HepG2 (cell line): ENCODE data around the gene NHSL1. TPM values are rescaled to one million over a fixed set of nuclear protein-coding genes. Genes with fewer than 3 reads are reported as not detected.

Source experiments
- ATAC-seq: fragments of 200-7000 bp; cut with Tn5 transposase; 3 replicates; pipeline ENCODE4 v1.9.1; 2020; ENCODE audit warnings: mild to moderate bottlenecking, moderate library complexity
- BruUV-seq: library from RNA; stranded (reverse); fragments of 400-500 nt; replicated peaks from 2 replicates; lab custom pipeline; 2021; lab: Mats Ljungman, UMichigan
- CTCF ChIA-PET: fragments of 300-600 bp; formaldehyde crosslinking; extraction: SDS; loops from one replicate; lab custom pipeline; 2021; ENCODE audit warnings: low total read pairs, inconsistent platforms, low intra/inter-chr PET ratio; lab: Yijun Ruan, JAX
- POLR2A ChIA-PET: fragments of 350-600 bp; sonication (Branson Sonifier 250); formaldehyde crosslinking; loops from one replicate; lab custom pipeline; 2020; ENCODE audit warnings: antibody characterized with exemption, inconsistent platforms; lab: Yijun Ruan, JAX
- DNase-seq: peaks from one replicate; pipeline ENCODE4 v3.0.0-alpha.2; 2015; ENCODE audit warnings: low spot score
- FAIRE-seq: peaks from 3 replicates; lab custom pipeline; 2011; peaks lifted over from hg19 to GRCh38; lab: Jason Lieb, UNC
- H2AFZ ChIP-seq: one replicate; pipeline ENCODE4 v1.6.1; 2011; ENCODE audit warnings: low read length, inconsistent platforms
- H3K27ac ChIP-seq: fragments of 300-600 bp; 3 replicates; pipeline ENCODE4 v1.8.0; 2011; ENCODE audit warnings: mixed run types, mild to moderate bottlenecking, mixed read lengths, low read length, inconsistent platforms; ENCODE audit not compliant: insufficient read depth; ENCODE audit errors: extremely low read length
- H3K27me3 ChIP-seq, 2 experiments: fragments of 200-600 bp in 1 of 2; 2 replicates in 1 of 2; 3 replicates in 1 of 2; pipeline versions ENCODE4 v1.6.0 to v1.8.0; 2011; ENCODE audit warnings: low read length in 2 of 2, mild to moderate bottlenecking in 2 of 2, moderate library complexity in 2 of 2, inconsistent platforms in 1 of 2; ENCODE audit not compliant: insufficient read depth in 2 of 2, control insufficient read depth in 1 of 2
- H3K36me3 ChIP-seq, 2 experiments: fragments of 200-600 bp in 1 of 2; replicated peaks in 1 of 2; 2 replicates in 1 of 2; 3 replicates in 1 of 2; pipeline versions ENCODE4 v1.5.1 to v1.8.0; 2011; ENCODE audit warnings: low read length in 2 of 2, inconsistent platforms in 1 of 2; ENCODE audit not compliant: insufficient read depth in 2 of 2, control insufficient read depth in 1 of 2
- H3K4me1 ChIP-seq: 2 replicates; pipeline ENCODE4 v1.5.1; 2012; ENCODE audit warnings: low read length, inconsistent platforms; ENCODE audit not compliant: insufficient read depth
- H3K4me2 ChIP-seq: 2 replicates; pipeline ENCODE4 v1.6.0; 2011; ENCODE audit warnings: low read depth, low read length, inconsistent platforms
- H3K4me3 ChIP-seq, 3 experiments: fragments of 200-600 bp in 1 of 3; sonication (generic), shearing (Covaris generic) in 1 of 3; replicated peaks in 1 of 3; 2 replicates each; pipeline ENCODE4 v1.5.1; 2011 to 2016; ENCODE audit warnings: low read length in 3 of 3, inconsistent platforms in 2 of 3, low read depth in 2 of 3, mild to moderate bottlenecking in 2 of 3, control low read depth in 1 of 3, mixed read lengths in 1 of 3; ENCODE audit not compliant: insufficient read depth in 1 of 3
- H3K79me2 ChIP-seq: one replicate; pipeline ENCODE4 v1.6.1; 2011; ENCODE audit warnings: low read length, inconsistent platforms; ENCODE audit not compliant: insufficient read depth
- H3K9ac ChIP-seq: 2 replicates; pipeline ENCODE4 v1.6.0; 2011; ENCODE audit warnings: mild to moderate bottlenecking, low read depth, low read length, inconsistent platforms; ENCODE audit not compliant: insufficient read depth
- H3K9me3 ChIP-seq: 2 replicates; pipeline ENCODE4 v1.5.1; 2012; ENCODE audit warnings: mild to moderate bottlenecking, low read length
- H4K20me1 ChIP-seq: 2 replicates; pipeline ENCODE4 v1.6.0; 2011; ENCODE audit warnings: inconsistent platforms, mild to moderate bottlenecking, low read length, moderate library complexity; ENCODE audit not compliant: insufficient read depth
- CCDC6 ChIP-seq: sonication (generic); formaldehyde crosslinking; IDR thresholded peaks from 2 replicates; pipeline ENCODE4 v1.8.1; 2022; ENCODE audit warnings: mild to moderate bottlenecking, missing genetic modification reagents, moderate library complexity
- CREB3 ChIP-seq: sonication (generic); formaldehyde crosslinking; IDR thresholded peaks from 2 replicates; pipeline ENCODE4 v1.5.0; 2020; ENCODE audit warnings: missing genetic modification reagents
- ELF4 ChIP-seq: sonication (generic); formaldehyde crosslinking; IDR thresholded peaks from 2 replicates; pipeline ENCODE4 v1.5.0; 2020; ENCODE audit warnings: missing genetic modification reagents, mild to moderate bottlenecking, moderate library complexity, borderline replicate concordance
- ERF ChIP-seq: IDR thresholded peaks from 2 replicates; pipeline ENCODE4 v1.6.1; 2018; ENCODE audit warnings: missing biosample characterization, missing genetic modification reagents
- FOXA1 ChIP-seq, 2 experiments: fragments of 450-650 bp in 1 of 2; sonication (generic) in 1 of 2; formaldehyde crosslinking in 1 of 2; IDR thresholded peaks; 2 replicates each; pipeline versions ENCODE4 v1.4.0 to v1.6.1; 2016 to 2020; ENCODE audit warnings: missing genetic modification reagents in 1 of 2
- PRMT3 ChIP-seq: sonication (generic); formaldehyde crosslinking; IDR thresholded peaks from 2 replicates; pipeline ENCODE4 v1.8.1; 2022; ENCODE audit warnings: low read depth, mild to moderate bottlenecking, moderate library complexity, missing genetic modification reagents, borderline replicate concordance
- RARG ChIP-seq: sonication (generic); formaldehyde crosslinking; IDR thresholded peaks from 2 replicates; pipeline ENCODE4 v1.4.0; 2020; ENCODE audit warnings: low read depth, mild to moderate bottlenecking, missing genetic modification reagents
- ZNF33B ChIP-seq: sonication (generic); formaldehyde crosslinking; IDR thresholded peaks from 2 replicates; pipeline ENCODE4 v1.5.1; 2020; ENCODE audit warnings: mild to moderate bottlenecking, missing genetic modification reagents
- WGBS: methylation state at CpG from one replicate; pipeline ENCODE4 v1.1.6; 2017; ENCODE audit warnings: low lambda C conversion rate; 5-methylcytosine and 5-hydroxymethylcytosine counted together
- in situ Hi-C: cut with HindIII; loops from 2 replicates; pipeline ENCODE4 v1.10.0; 2017; ENCODE audit warnings: low pct_unique_long_range_greater_than_20kb; ENCODE audit not compliant: extremely low pct_ligation_motif_present
- intact Hi-C: fragments of 100-400 bp; cut with micrococcal nuclease; formaldehyde crosslinking; loops from one replicate; pipeline ENCODE4 v1.10.0; 2022; ENCODE audit not compliant: unreplicated experiment
- polyA plus RNA-seq, 8 experiments: library from polyadenylated mRNA; depleted of rRNA in 3 of 8; stranded (reverse) in 7 of 8; unstranded in 1 of 8; fragments of >200 nt; fragmentation: Illumina TruSeq in 4 of 8; extraction: Trizol in 4 of 8; gene quantifications; 2 replicates each; pipeline versions ENCODE4 v1.2.1 to v1.2.3, GENCODE V29; 2011 to 2016; ENCODE audit warnings: low read depth in 4 of 8, missing spikeins in 1 of 8, mixed read lengths in 1 of 8; ENCODE audit not compliant: insufficient read depth in 1 of 8
- total RNA-seq, 5 experiments: library from RNA; depleted of rRNA; stranded (reverse); fragments of >200 nt; fragmentation: Illumina TruSeq; extraction: Trizol; gene quantifications; 2 replicates each; pipeline ENCODE4 v1.2.3, GENCODE V29; 2016; ENCODE audit warnings: low read depth in 1 of 5
- TF ChIP-seq, protein P1 (sequence below): sonication (generic); IDR thresholded peaks from 2 replicates; pipeline ENCODE4 v1.6.1; 2016; ENCODE audit warnings: low read depth, borderline replicate concordance

Gene NHSL1
- total and polyA plus RNA-seq, 2 of the 13 experiments (the other 11 are each of a cell fraction or from before 2014, with no cell fraction given): 24.9 to 53.6 TPM

GRCh38 chr6:138482816-138483215 is 16.5 kb downstream of the NHSL1 start:
- Histone ChIP-seq H3K9me3 (no peaks in the 10 kb centered on the region), H3K36me3 (peaks cover 14 to 77% of the 10 kb centered on the region in 2 experiments), H3K27me3 (no peaks in the 10 kb centered on the region), H3K79me2 (peaks cover 95% of the 10 kb centered on the region), H4K20me1 (peaks cover 17% of the 10 kb centered on the region), H2AFZ (no peak overlapping the region), H3K4me1 (peaks cover 57% of the 10 kb centered on the region), H3K27ac (no peak overlapping the region), H3K9ac (no peak overlapping the region), H3K4me3 (no peak overlapping the region), H3K4me2 (no peak overlapping the region)
- TF ChIP-seq FOXA1 (IDR thresholded peaks at IDR 0.05) (no peak), FOXA1 (CRISPR knock-in tag; IDR thresholded peaks at IDR 0.05) (no peak), CREB3 (CRISPR knock-in tag) (no peak), PRMT3 (CRISPR knock-in tag) (no peak), RARG (no peak), CCDC6 (no peak), ERF (no peak), ELF4 (CRISPR knock-in tag) (no peak), ZNF33B (CRISPR knock-in tag) (no peak)
- TF ChIP-seq, protein P1, sequence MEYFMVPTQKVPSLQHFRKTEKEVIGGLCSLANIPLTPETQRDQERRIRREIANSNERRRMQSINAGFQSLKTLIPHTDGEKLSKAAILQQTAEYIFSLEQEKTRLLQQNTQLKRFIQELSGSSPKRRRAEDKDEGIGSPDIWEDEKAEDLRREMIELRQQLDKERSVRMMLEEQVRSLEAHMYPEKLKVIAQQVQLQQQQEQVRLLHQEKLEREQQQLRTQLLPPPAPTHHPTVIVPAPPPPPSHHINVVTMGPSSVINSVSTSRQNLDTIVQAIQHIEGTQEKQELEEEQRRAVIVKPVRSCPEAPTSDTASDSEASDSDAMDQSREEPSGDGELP: no peak
- FAIRE-seq: no peak
- intact Hi-C loops: no loop called here
- ChIA-PET POLR2A (interaction anchor here (1.1 kb wide), 1 partner anchor 21 kb away, joined by 4 read pairs; no protein-coding TSS in a partner anchor), CTCF (no interaction called here)
- BruUV-seq: no TSS peak
- 97% methylated on average over 3 of the region's 3 CpGs for WGBS
- no peak for DNase-seq
- in situ Hi-C loops: no loop called here
- no peak for ATAC-seq
